Germinal center (tissue), 1 donor: ENCODE measurements around the gene CPNE5.

ENCODE experiments used
- DNase-seq: peaks from one replicate; pipeline ENCODE4 v3.0.0; 2012; ENCODE audit warnings: mixed read lengths, low spot score

Gene CPNE5

DNA sequence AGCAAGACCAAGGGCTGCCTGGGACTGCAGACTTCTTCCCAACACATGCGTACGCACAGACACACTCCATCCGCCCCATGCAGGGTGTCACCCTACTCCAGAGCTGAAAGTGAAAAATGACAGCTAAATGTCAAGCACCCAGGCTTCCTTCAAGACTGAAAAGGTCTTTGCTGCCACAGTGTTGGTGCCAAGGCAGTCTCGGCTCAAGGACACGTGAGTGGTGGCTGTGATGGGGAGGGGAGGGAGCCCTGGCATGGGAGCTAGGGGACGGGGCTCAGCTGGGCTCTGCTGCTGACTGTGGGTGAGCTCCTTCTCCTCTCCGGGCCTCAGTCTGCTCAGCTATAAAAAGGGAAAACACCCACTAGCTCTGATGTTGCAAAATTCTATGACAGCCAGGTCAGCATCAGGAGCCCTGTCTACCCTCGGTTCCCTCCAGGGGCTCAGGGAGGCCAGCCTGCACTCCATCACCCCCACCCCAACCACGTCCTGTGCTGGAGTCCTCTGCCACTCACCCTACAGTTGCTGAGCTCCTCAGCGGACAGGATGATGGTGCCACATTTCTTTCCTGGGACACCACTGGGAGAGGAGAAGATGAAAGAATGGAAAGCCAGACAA, 47.6 kb downstream of the CPNE5 start:
- DNase-seq = no peak

DNA sequence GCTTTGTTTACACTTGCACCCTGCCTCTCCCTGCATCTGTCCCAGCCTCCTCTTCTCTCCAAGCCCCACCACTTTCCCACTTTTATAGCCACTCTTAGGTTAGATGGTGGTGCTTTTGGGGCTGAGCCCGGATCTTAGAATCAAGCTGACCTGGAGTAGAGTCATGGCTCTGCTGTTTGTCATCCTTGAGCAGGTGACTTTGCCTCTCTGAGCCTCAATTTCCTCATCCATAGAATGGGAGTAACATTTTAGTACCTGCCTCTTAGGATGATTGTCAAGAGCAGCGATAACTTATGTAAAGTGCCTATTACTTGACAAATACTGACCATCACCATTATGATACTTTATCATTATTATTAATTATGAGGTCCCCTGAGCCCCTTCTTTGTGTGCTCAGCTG, 48.2 kb downstream of the CPNE5 start:
- DNase-seq = no peak

DNA sequence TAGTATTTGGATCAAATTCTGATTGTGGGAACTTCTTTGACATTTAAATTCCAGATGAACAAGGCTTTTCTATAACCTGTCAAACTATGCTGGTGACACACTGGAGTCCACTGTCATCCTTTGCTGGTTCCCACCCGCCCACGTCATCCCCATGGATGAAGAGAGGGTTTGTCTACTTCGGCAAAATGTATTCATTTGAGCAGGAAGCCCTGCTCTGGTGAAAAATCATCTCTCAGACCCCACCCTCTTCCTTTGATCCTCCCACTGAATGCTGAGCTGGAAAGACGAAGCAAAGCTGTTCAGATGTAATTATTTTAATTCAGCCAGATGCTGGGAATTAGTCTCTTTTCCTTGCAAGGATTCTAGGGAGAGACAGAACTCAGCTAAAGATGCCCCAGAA, 50.5 kb downstream of the CPNE5 start:
- no peak for DNase-seq

DNA sequence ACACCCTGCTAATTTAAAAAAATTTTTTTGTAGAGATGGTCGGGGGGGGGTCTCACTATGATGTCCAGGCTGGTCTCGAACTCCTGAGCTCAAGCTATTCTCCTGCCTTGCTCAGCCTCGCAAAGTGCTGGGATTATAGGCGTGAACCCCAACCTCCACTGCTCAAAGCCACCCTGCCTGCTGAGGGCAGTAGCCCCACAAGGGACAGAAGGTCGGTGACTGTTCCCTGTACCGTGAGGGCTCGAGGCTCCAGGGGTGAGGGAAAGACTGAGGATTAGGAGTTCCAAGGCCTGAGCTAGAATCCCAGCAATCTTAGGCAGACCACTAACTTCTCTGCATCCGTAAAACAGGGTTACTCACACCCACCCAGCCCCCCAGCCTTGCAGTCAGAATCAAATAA, 51.1 kb downstream of the CPNE5 start:
- no peak for DNase-seq

GRCh38 chr6:36787210-36787609, 52.0 kb downstream of the CPNE5 start:
- no peak for DNase-seq

DNA sequence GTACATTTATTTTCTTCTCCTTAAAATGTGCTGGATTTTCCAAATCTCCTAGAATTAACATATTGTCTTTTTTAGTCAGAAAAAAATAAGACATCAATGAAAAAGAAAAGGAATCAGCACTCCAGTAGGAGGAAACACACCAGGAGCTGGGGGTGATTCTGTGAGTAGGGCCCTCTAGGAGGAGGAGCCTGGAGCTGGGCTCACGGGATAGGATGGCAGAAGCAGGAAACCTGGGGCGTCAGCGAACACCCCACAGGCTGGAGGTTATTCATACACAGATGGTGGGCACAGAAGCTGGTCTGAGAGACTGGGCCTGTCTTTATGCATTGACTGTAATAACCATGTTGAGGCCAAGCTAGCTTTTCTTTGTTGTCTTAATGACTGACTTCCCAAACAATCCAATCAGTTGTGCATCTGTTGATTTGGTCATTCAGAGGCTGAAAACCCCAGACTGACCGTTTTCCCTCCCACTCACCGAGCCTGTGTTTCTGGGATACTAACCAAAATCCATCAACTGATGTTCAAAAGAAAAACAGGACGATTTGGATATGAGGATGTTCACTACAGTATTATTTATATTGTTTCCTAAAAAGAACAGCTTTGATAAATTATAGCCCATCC, 53.1 kb downstream of the CPNE5 start:
- no peak for DNase-seq

- DNase-seq = no peak
Observed at GRCh38 chr6:36784376-36784636, 54.9 kb downstream of the CPNE5 start.

GRCh38 chr6:36783603-36784375, 55.5 kb downstream of the CPNE5 start:
- DNase-seq = no peak

DNA sequence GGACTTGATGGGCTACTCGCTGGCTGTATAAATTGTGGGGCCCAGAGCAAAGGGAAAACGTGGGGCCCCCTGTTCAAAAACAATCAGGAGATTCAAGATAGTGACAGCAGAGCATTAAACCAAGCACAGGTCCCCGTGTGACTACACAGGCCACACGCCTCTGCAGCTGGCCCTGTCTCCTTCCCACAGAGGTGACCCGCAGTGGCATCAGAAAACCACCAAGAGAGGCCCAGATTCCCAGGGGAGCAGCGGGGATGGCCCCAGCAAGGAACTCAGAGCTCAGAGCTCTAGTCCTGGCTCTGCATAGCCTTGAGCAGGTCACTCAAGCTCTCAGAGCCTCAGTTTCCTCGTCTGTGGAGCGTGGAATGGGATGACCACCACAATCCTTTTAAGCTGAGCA, 57.6 kb downstream of the CPNE5 start:
- no peak for DNase-seq

DNA sequence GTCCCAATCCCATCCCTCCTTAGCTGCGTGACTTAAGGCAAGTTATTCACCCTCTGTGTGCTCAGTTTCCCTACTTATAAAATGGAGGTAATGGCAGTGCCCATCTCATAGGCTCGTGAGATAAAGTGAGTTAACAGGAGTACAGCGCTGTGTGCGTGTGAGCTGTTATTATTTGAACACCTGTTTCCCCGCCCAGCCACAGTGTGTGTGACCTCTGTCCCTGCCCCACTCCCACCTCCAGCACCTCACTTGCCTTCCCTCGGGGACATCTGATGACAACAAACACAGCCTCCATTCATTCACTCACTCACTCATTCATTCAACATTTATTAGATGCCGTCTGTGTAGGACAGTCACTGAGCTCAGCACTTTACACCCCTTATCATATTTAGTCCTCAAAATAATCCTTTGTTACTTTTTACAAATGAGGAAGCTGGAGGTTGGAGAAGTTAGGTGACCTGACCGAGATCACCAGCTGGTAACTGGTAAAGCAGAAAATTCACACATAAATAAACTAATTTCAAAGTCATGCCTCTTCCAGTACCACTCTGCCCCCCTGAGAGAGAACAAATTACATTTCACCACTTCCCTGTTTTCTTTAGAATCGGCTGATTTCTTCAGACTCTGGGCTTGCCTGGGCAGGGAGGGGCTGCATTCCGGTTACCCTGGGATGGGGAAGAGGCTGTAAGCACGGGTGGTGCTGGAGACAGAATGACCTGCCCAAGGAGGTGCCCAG, 58.6 kb downstream of the CPNE5 start:
- DNase-seq = peak; percentile 51

DNA sequence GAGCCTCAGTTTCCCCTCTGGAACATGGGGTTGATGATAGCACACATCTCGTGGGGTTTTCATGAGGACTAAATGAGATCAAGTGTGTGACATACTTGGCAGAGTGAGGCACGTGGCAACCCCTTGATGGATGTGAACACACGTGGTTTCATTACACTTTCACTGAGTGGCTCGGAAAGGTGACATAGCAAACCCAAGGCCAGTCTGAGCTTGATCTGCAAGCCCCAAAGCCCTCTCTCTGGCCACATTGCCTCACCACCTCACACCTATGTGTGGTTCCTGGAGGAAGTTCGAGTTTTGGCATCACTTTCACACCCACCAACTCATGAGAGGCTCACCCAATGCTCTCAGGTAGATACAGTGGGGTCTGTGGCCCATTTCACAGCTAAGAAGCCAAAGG, 60.0 kb downstream of the CPNE5 start:
- no peak for DNase-seq

DNA sequence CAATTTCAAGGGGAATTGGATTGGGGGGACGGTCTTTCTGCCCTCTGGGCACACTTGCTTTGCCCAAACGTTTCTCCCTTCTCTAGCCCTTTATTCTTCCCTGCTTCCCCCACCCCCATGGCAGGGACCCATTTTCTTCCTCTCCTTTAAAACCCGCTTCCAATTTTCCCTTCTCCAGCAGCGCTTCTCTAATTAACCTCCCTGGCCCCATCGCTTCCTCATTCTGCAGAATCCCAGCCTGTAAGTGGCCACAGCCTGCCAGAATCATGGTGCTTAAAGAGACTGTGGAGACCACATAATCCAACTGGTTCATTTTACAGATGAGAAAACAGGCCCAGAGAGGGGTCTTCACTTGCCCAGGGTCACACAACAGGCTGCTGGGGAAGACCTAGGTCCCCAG, 61.4 kb downstream of the CPNE5 start:
- DNase-seq = no peak

- no peak for DNase-seq
Observed at GRCh38 chr6:36776167-36776566, 63.1 kb downstream of the CPNE5 start.

DNA sequence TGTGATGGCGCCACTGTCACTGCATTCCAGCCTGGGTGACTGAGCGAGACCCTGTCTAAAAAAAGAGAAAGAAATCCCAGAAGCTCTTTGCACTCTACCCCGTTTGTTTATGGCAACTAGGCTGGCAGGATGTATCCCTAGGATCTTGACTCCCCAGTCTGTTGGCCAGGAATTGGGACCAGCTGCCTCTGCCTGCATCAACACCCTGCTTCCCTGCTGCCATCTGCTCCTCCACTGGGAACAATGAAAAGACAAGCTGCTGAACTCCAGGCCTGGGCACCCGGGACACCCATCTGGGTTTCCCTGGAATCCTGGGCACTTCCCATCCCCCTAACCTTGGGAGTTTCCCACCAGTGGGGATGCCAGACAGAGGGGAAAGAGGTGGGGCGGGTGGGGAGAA, 64.9 kb downstream of the CPNE5 start:
- DNase-seq = no peak

GRCh38 chr6:36772397-36772796, 66.8 kb downstream of the CPNE5 start:
- no peak for DNase-seq

DNA sequence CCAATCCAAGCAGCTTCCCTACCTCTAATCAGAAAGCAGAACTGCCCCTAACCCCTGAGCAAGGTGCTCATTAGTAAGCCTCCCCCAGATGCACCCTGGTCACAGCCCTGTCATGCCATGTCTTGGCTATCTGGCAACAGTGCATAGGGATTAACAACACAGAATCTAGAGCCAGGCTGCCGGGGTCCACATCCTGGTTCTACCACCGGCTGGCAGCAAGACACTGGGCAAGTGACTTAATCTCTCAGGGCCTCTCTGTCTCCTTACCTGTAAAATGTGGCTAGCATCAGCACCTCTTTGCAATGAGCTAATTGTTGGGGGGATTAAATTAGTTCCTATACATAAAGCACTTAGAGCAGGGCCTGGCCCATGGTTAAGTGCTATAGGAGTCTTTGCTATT, 68.1 kb downstream of the CPNE5 start:
- DNase-seq = no peak

DNA sequence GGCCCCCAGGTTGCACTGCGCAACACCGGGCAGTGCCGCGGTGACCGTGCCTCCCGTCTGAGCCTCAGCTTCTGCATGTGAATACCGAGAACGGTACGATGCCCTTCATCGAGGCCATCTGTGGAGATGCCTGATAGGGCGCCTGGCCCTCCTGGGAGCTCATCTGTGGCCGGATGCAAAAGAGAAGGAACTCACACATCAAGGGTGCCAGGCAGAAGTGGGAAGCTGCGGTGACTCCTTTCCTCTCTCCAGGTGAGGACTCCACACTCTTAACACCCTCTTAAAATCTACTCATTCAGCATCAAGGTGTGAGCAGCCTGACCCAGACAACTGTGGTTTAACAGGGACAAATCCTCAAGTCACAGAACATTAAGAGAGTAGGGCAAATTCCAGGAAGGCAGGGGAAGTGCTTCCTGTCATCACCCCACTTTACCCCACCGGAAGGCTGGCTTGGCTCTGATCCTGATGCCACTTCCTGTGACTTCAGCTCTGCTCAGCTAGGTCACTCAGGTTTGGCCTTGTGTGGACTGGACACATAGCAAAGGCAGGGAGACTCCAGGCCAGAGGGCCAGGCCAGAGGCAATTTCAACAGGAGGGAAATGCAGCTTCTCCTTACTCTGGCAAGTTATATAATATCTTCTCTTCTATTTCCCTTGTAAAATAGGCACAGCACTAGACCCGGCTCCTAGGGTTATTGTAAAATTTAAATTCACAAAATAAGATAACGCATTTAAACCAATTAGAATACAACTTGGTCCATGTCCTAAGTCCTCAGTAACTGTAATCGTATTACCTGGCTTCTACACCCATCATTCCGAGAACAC, 69.4 kb downstream of the CPNE5 start:
- DNase-seq = no peak

- DNase-seq = no peak
Observed at GRCh38 chr6:36769183-36769675, 70.0 kb downstream of the CPNE5 start.

DNA sequence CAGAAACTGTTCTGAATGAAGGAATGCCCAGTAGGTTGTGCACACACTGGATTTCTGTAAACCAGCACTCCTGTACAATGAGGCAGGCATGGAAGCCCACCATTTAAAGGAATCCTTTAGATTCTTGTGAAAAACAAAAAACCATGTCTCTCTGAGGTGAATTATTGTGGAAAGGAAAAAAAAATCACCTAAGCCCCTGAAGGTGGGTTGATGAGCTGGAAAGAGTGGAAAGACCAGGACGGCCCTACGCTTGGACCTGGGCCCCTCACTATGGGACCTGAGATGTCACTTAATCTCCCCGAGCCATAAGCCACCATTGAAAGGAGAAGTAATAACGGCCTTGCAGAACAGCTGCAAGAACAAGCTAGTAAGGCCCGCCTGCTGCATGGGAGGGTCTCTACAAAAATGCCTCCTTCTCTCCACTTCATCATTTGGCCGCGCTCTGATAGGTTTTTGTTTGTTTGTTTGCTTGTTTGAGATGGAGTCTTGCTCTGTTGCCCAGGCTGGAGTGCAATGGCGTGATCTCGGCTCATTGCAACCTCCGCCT, 72.8 kb downstream of the CPNE5 start:
- no peak for DNase-seq

GRCh38 chr6:36765594-36766398, 73.4 kb downstream of the CPNE5 start:
- DNase-seq = peak; percentile 85

- no peak for DNase-seq
Observed at GRCh38 chr6:36765190-36765589, 74.1 kb downstream of the CPNE5 start.
